Neural progenitor cell (in vitro differentiated cells): ENCODE measurements around the gene GINS1. TPM values are rescaled to one million over a fixed set of nuclear protein-coding genes. Genes with fewer than 3 reads are reported as not detected.

Experiments used
- DNase-seq: peaks from one replicate; pipeline ENCODE4 v3.0.0-alpha.2; 2016; ENCODE audit warnings: low spot score
- H2AFZ ChIP-seq: fragments of 200-600 bp; sonication (generic); replicated peaks from 2 replicates; pipeline ENCODE4 v1.6.1; 2016; ENCODE audit warnings: antibody characterized with exemption
- H3F3A ChIP-seq: fragments of 200-600 bp; sonication (generic); 2 replicates; pipeline ENCODE4 v1.6.1; 2016; ENCODE audit warnings: antibody characterized with exemption, low read depth
- H3K27ac ChIP-seq: fragments of 200-600 bp; sonication (generic); 2 replicates; pipeline ENCODE4 v1.5.1; 2016; ENCODE audit warnings: mild to moderate bottlenecking
- H3K27me3 ChIP-seq: fragments of 200-600 bp; sonication (generic); 2 replicates; pipeline ENCODE4 v1.6.1; 2016; ENCODE audit warnings: mild to moderate bottlenecking, moderate library complexity
- H3K36me3 ChIP-seq: fragments of 200-600 bp; sonication (generic); 2 replicates; pipeline ENCODE4 v1.5.1; 2016
- H3K4me1 ChIP-seq: fragments of 200-600 bp; sonication (generic); 2 replicates; pipeline ENCODE4 v1.6.1; 2016; ENCODE audit warnings: mixed run types
- H3K4me2 ChIP-seq: fragments of 200-600 bp; sonication (generic); 2 replicates; pipeline ENCODE4 v1.6.1; 2016
- H3K4me3 ChIP-seq: fragments of 200-600 bp; sonication (generic); 2 replicates; pipeline ENCODE4 v1.5.1; 2016
- H3K79me2 ChIP-seq: fragments of 200-600 bp; sonication (generic); 2 replicates; pipeline ENCODE4 v1.6.1; 2016; ENCODE audit warnings: low read depth
- H3K9ac ChIP-seq: fragments of 200-600 bp; sonication (generic); 2 replicates; pipeline ENCODE4 v1.6.1; 2016
- H3K9me3 ChIP-seq: fragments of 200-600 bp; sonication (generic); 2 replicates; pipeline ENCODE4 v1.5.1; 2016; ENCODE audit warnings: low read depth
- H4K20me1 ChIP-seq: fragments of 200-600 bp; sonication (generic); 2 replicates; pipeline ENCODE4 v1.6.1; 2016; ENCODE audit warnings: low read depth
- H3K27ac Mint-ChIP-seq: 3 replicates; pipeline ENCODE4 v1.8.0; 2021; ENCODE audit warnings: mixed read lengths
- H3K27me3 Mint-ChIP-seq: 2 replicates; pipeline ENCODE4 v1.8.0; 2022; ENCODE audit warnings: low read depth, mild to moderate bottlenecking, inconsistent platforms, moderate library complexity, mixed read lengths; ENCODE audit not compliant: insufficient read depth
- H3K36me3 Mint-ChIP-seq: 3 replicates; pipeline ENCODE4 v1.8.0; 2021; ENCODE audit warnings: mixed read lengths
- H3K4me1 Mint-ChIP-seq: 3 replicates; pipeline ENCODE4 v1.8.0; 2021; ENCODE audit warnings: mixed read lengths
- H3K4me3 Mint-ChIP-seq: 3 replicates; pipeline ENCODE4 v1.8.0; 2021; ENCODE audit warnings: mild to moderate bottlenecking, moderate library complexity, mixed read lengths
- H3K9me3 Mint-ChIP-seq: 3 replicates; pipeline ENCODE4 v1.8.0; 2020; ENCODE audit warnings: mixed read lengths
- CTCF ChIP-seq: fragments of 200-600 bp; sonication (generic); IDR thresholded peaks from 2 replicates; pipeline ENCODE4 v1.5.1; 2017; ENCODE audit warnings: antibody characterized with exemption, mild to moderate bottlenecking
- EZH2 ChIP-seq: fragments of 200-600 bp; sonication (generic); IDR thresholded peaks from 2 replicates; pipeline ENCODE4 v1.6.1; 2017; ENCODE audit warnings: antibody characterized with exemption, mild to moderate bottlenecking, moderate library complexity
- EZH2phosphoT487 ChIP-seq: fragments of 200-600 bp; sonication (generic); IDR thresholded peaks from 2 replicates; pipeline ENCODE4 v1.6.1; 2017; ENCODE audit warnings: antibody characterized with exemption
- total RNA-seq: library from RNA; depleted of rRNA; stranded (reverse); fragments of >200 nt; gene quantifications from 2 replicates; pipeline ENCODE4 v1.2.3, GENCODE V29; 2015; ENCODE audit warnings: low replicate concordance

GINS1 gene
- total RNA-seq, 1 donor from 2014 or later, result 69.6 TPM

DNA sequence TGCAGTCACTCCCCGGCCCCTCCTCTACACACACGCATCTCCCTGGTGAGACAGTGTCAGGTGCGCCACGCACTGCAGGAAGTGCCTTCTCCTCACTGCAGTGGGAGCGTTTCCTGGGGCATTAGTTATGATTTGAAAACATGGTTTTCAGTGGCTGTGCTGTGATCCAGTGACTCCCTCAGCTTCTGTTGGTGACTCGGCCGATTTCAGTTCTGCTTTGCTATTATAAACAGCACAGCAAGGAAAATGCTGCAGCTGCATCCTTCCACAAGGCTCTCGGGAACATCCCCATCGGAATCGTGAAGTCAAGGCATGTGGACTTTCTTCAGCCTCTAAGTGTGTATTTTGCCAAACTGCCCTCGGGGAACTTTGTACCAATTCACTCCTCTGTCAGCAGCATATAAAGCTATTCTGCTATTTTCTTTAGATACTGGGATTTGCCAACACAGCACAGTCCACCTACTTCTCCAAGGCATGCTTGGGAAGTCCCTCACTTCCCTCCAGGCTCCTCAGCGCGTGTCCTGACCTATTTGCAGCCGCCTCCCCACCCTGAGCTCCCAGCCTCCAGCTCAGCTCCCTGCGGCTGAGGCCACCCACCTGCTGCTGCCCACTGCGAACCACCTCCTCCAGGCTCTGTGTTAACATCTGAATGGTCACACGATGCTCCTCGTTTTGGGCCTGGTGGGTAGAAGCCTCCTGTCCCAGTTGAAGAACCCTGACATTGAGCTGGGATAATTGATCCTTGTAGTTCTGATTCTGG lies 54.5 kb downstream of the GINS1 start:
- Histone ChIP-seq H3K79me2 (no peaks in the 10 kb centered on the region), H4K20me1 (no peaks in the 10 kb centered on the region), H3K4me3 (no peak overlapping the region), H3K9me3 (no peaks in the 10 kb centered on the region), H3K27me3 (no peaks in the 10 kb centered on the region), H3K27ac (no peak overlapping the region), H3K9ac (no peak overlapping the region), H2AFZ (no peak overlapping the region), H3K36me3 (no peaks in the 10 kb centered on the region), H3K4me2 (no peak overlapping the region), H3F3A (no peaks in the 10 kb centered on the region), H3K4me1 (no peaks in the 10 kb centered on the region)
- Mint-ChIP-seq H3K36me3 (peaks cover 29% of the 10 kb centered on the region), H3K9me3 (no peaks in the 10 kb centered on the region), H3K4me1 (no peaks in the 10 kb centered on the region), H3K27me3 (peaks cover 8% of the 10 kb centered on the region), H3K4me3 (no peak overlapping the region), H3K27ac (peak overlapping the region; percentile 51)
- TF ChIP-seq CTCF (no peak), EZH2phosphoT487 (no peak), EZH2 (no peak)
- DNase-seq, result no peak

GRCh38 chr20:25464501-25465242 lies 57.2 kb downstream of the GINS1 start:
- Histone ChIP-seq H3K9ac (no peak overlapping the region), H3K4me3 (no peak overlapping the region), H3K27me3 (no peaks in the 10 kb centered on the region), H3K4me2 (no peak overlapping the region), H3K79me2 (no peaks in the 10 kb centered on the region), H3K4me1 (no peaks in the 10 kb centered on the region), H2AFZ (no peak overlapping the region), H3K9me3 (no peaks in the 10 kb centered on the region), H3K36me3 (no peaks in the 10 kb centered on the region), H3K27ac (no peak overlapping the region), H3F3A (no peaks in the 10 kb centered on the region), H4K20me1 (no peaks in the 10 kb centered on the region)
- H3K4me3 Mint-ChIP-seq, result no peak overlapping the region
- H3K4me1 Mint-ChIP-seq, result no peaks in the 10 kb centered on the region
- H3K9me3 Mint-ChIP-seq, result no peaks in the 10 kb centered on the region
- DNase-seq, result no peak
- TF ChIP-seq EZH2phosphoT487 (no peak), EZH2 (no peak), CTCF (no peak)
- H3K27me3 Mint-ChIP-seq, result peaks cover 4% of the 10 kb centered on the region
- peak overlapping the region; percentile 42 for H3K27ac Mint-ChIP-seq
- H3K36me3 Mint-ChIP-seq, result peaks cover 35% of the 10 kb centered on the region

GRCh38 chr20:25465243-25466135 lies 58.0 kb downstream of the GINS1 start:
- H2AFZ ChIP-seq, result no peak overlapping the region
- no peaks in the 10 kb centered on the region for H3K4me1 ChIP-seq
- no peaks in the 10 kb centered on the region for H3K79me2 ChIP-seq
- TF ChIP-seq CTCF, result no peak
- TF ChIP-seq EZH2, result no peak
- TF ChIP-seq EZH2phosphoT487, result no peak
- H3K9ac ChIP-seq, result no peak overlapping the region
- no peaks in the 10 kb centered on the region for H3K9me3 Mint-ChIP-seq
- H3K4me3 Mint-ChIP-seq, result no peak overlapping the region
- H3K4me3 ChIP-seq, result no peak overlapping the region
- no peak overlapping the region for H3K27ac ChIP-seq
- H3K27ac Mint-ChIP-seq, result no peak overlapping the region
- H3K9me3 ChIP-seq, result no peaks in the 10 kb centered on the region
- H3K4me2 ChIP-seq, result no peak overlapping the region
- no peaks in the 10 kb centered on the region for H3K27me3 ChIP-seq
- no peaks in the 10 kb centered on the region for H3K4me1 Mint-ChIP-seq
- no peaks in the 10 kb centered on the region for H3K36me3 ChIP-seq
- no peak for DNase-seq
- H3K36me3 Mint-ChIP-seq, result peaks cover 40% of the 10 kb centered on the region
- H3K27me3 Mint-ChIP-seq, result no peaks in the 10 kb centered on the region
- no peaks in the 10 kb centered on the region for H3F3A ChIP-seq
- no peaks in the 10 kb centered on the region for H4K20me1 ChIP-seq
